Pulmonary artery endothelial cell (primary cell): ENCODE measurements around the gene WWP2. TPM values are rescaled to one million over a fixed set of nuclear protein-coding genes. Genes with fewer than 3 reads are reported as not detected.
A peak's percentile ranks its signal among the peaks of the same experiment; 100 is the strongest.
"Not testable (repeated sequence)": the region's sequence is repeated elsewhere in the genome, so short reads cannot be mapped to it uniquely, and the experiment has no call there.

ENCODE experiments used
- DNase-seq: peaks from one replicate; pipeline ENCODE4 v3.0.0-alpha.2; 2011; ENCODE audit warnings: low read depth, low spot score
- total RNA-seq: library from RNA; depleted of rRNA; stranded (reverse); fragments of >200 nt; gene quantifications from 2 replicates; pipeline ENCODE4 v1.2.3, GENCODE V29; 2014

Gene WWP2
- total RNA-seq, 1 donor from 2014 or later = 17.9 TPM

DNA sequence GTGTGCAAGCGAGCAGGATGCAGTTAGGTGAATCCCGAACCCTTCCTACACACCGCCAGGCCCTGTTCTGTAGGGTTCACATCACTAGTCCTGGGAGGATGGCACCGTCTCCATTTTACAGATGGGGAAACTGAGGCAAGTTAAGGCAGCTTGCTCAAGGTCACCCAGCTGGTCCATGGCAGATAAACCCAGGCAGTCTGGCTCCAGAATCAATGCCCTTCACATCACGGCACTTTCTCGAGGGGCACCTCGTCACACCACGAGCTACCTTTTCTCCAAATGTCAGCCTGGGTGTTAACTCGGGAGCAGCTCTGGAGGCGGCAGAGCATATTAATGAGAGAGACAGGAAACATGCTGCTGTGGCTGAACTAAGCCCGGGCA is 16.9 kb upstream of the WWP2 start:
- no peak for DNase-seq

DNA sequence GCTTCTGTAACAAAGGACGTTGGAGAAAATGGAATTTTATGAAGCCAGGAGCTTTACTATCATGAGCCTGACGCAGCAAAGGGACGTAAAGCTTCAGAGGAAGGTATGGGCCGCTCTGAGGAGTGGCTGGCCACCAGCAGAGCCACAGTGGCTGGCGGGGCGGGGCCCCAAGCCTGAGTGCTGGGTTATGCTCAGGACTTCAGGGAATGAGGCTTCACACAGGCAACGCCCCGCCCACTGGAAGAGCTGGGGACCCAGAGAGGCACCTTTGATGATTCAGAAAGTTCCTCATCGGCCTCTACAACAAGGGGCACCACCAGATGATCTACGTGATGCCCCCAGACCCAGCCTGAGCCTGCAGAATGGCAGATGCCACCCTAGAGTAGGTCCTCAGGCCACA is 16.2 kb upstream of the WWP2 start:
- no peak for DNase-seq

DNA sequence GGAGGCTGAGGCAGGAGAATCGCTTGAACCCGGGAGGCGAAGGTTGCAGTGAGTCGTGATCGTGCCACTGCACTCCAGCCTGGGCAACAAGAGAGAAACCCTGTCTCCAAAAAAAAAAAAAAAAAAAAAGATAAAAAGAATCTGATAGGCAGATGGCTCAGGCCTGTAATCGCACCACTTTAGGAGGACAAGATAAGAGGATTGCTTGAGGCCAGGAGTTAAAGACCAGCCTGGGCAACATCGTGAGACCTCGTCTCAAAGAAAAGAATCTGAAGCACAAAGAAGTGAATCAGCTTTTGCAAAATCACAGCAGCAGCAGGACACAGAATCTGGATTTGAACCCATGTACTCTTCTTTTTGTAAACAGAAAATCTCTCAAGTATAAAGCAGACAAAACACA is 15.0 kb upstream of the WWP2 start:
- no peak for DNase-seq

DNA sequence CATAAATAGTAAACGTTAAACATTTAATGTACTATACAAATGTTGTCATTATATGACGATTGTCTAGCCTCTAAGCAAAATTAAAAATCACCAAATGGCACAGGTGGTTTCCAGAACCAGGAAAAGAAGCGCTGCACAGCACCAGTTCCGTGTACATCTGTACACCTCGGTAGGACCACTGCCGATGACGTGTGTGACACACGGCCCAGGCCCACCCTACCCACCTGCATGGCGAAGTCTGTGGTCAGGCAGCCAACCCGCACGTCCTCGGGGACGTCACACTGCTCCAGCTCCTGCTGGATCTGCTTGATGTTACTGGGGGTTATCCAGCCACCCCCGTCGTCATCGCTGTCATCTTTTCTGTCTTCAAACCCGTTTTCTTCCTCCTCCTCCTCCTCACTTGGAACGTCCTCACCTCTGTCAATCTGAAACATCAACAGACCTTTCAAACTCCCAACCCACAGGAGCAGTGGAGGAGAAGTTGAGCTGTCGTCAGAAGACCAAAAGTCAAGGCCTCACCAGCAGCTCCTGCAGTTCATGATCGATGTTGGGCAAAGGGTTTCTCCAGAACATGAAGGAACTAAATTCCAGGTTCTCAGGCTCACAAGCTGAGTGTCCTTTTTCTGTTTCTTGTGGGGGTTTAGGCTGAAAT is 13.3 kb upstream of the WWP2 start:
- DNase-seq = no peak

DNA sequence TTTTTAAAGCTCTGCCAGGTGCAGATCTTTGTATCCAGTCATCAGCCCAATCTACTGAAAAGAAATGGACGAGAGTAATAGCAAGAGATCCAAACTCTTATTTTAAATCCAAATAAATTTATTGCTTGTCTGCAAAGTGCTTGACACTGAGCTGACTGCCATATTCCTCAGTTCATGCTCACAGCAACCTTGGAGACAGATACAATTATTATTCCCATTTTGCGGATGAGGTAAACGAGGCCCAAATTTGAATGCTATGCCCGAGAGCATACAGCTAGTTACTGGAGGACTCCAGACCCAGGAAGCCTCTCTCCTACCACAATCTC is 8.0 kb upstream of the WWP2 start:
- DNase-seq = no peak

DNA sequence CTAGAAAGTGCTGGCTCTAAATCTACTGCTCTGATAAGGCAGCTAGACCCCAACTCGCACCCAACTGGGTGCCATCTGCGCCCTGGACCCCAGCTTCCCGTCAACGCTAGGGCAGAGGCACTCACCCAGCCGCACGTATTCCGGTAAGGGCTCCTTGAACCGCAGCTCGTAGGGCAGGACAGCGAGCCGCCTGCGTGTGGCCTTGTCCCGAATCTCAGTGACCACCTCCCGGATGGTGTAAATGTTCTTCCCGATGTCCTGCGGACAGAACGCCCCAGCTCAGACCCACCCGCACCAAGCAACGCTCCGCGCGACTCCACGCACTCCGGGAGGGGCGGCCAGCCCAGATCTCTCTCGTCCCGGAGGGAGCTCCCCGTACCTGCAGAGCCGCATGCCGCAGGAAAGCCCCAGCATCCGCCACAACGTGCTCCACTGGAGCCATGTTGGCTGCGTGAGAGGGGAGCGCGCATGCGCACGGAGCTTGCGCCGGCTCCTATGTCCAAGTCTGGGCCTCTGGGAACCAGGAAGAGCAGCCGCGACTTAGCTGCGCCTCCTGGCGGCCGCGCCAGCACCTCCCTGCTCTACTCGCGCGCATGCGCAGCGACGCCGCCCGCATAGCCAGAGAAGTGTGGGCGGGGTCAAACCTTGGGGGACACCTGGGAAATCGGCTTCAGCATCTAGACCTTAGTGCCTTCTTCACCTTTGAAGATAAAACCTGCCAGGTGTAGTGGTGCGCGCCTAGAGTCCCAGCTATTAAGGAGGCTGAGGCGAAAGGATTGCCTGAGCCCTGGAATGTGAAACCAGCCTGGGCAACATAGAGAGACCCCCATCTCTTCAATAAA is 7.4 kb upstream of the WWP2 start, which contains the start of gene NOB1:
Gene NOB1 (minus strand): TSS at position 458 of the 842 bp plus-strand sequence. CDS start 16 bp downstream, at position 442.
- DNase-seq = peak; percentile 90

DNA sequence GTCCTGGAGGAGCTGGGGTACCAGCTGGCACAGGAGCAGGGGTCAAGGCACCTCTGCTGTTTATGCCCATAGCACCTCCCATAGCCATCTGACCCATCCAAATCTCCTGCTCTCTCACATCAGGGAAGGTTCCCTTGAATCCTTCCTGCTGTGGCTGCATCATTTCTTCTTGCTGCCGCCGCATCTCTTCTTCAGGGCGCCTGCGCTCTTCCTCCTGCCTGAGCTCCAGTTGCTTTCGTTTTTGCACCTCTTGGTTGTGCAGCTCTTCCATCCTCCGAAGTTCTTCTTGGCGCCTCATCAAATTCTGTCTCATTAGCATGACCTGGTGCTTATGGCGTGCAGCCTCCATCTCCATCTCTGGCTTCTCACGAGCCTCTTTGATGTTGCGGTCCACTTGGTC is 5.4 kb upstream of the WWP2 start:
- no peak for DNase-seq

DNA sequence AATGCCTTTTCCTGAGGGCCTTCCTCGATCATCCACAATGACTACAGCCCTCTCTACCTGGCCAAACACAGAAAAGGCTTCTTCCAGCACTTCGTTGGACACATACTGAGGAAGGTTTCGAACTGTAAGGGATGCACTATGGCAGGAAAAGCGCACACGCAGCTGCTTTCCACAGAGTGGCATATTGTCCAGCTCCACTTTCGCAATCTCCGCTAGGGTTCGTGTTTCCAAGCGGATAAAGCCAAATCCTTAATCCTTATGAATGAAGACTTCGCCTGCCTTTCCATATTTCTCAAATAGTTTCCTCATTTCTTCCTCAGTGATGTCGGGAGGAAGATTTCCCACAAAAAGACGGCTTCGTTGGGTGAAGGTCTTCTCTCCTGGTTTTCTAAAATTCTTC is 4.8 kb upstream of the WWP2 start:
- DNase-seq = not testable (repeated sequence)

DNA sequence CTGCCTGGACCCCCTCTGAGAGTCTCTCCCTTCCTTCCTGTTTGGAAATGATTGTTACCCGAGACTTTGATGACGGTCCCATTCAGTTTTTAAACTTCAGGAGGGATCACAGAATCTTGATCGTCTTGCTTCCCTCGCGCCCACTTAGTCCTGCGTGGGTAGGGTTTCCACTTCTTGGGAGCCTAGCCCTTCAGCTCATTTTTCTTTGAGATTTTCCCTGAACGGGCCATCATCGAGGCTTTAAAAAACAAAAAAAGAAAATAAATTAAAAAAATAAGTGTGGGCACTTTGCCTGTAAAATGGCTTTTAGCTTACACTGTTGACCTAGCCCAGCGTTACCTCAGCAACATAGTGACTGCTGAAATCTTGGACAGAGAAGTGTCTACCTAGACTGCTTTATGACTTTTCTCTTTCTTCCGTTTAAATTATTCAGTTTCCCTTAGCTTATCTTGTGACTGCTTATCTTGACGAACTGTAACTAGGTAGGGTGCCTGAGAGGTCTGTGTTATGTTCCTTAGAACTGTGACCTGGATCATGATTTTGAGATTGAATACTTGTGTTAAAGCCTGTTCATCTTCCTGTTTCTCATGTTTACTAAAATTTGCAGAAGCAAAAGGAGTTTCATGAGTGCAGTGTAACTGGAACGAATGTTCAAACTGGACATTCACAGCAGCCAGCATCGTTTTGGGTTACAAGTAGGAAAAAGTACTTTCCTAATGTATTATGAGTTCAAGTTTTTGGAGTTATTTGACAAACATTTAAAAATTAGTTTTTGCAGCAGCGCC is 874 bp downstream of the WWP2 start:
- DNase-seq = no peak

DNA sequence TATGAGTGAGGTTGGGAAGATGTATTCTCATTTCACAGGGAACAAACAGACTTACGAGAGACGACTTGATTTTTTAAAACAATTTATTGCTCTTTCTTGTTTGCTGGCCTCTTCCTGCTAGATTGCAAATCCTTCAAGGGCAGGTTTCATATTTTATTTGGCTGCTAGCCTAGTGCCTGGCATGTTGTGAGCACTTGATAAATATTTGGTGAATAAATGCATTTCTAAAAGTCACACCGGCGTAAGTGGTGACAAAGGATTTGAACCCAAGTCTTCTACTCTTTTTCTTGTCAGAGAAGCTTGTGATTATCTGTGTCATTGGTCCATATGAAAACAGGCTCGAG is 1.4 kb downstream of the WWP2 start:
- no peak for DNase-seq

DNA sequence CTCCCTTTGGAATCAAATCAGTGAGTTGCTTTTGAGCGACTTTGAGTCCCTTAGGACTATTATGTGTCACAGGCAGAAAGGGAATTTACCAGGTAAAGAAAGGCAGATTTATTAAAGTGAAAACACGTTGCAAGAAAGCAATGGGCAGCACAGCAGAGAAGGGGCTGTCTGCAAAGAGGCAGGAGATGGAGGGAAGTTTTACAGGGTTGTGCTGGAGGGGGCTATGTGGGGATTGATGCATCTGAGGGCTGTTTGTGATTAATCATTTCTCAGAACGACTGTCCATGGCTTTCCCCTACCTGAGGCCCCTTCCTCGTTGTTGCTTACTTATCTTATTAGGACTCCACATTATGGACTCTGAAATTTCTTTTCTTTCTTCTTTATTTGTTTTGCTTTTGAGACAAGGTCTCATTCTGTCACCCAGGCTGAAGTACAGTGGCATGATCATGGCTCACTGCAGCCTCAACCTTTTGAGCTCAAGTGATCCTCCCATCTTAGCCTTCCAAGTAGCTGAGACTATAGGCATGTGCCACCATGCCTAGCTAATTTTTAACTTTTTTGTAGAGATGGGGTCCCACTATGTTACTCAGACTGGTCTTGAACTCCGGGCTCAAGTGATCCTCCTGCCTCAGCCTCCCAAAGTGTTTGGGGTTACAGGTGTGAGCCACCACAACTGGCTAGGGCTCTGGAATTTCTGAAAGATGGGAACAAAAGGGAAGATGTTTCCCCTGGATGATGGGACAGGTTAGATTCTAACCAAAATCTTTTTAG is 5.5 kb downstream of the WWP2 start:
- DNase-seq = no peak

DNA sequence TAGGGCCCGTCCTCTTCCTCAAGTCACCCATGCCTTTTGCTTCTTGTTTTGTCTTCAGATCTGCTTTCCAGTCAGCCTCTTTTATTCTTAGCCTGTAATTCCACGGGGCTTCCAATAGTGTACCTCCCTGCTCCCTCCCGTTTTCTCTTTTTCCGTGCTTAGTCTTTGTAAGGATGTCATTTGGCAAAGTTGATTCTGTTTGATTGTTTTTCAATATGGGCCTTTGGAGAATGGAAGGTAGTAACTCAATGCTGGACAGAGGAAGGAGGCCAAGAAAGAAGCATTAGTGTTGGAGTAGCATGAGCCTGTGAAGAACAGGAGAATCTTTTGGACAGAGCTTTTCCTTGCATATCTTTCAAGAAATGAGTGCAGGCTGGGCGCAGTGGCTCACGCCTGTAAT is 6.5 kb downstream of the WWP2 start:
- DNase-seq = no peak

DNA sequence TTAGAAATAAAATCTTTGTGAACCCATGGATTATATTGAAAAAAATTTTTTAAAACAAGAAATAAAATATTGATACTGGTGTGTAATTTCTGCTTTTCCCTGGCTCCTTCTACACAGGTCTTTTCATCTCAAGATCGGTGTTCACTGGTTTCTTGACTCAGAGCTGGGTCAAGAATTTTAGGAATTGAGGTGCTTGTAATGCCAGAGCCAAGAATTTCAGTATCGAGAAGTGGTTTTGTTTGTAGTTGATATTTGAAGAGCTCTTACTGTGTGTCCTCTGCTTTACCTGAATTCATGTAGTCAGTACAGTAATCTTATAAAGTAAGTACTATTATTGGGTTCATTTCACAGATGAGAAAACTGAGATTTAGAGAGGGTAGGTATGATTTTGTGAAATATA is 7.3 kb downstream of the WWP2 start:
- no peak for DNase-seq

DNA sequence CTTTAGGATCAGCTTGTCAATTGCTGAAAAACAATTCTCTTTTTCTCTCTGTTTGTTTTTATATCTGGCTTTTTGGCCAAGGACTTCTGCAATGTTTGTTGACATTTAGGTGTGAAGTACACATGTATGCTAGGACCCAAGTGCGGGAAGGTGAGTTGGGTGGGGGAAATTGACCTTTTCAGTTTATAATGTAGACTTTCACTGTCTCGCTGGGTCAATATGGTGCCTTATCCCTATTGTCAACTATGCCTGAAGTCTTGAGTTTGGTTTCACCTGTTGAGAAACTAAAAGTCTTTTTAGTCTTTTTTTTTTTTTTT is 9.5 kb downstream of the WWP2 start:
- no peak for DNase-seq

DNA sequence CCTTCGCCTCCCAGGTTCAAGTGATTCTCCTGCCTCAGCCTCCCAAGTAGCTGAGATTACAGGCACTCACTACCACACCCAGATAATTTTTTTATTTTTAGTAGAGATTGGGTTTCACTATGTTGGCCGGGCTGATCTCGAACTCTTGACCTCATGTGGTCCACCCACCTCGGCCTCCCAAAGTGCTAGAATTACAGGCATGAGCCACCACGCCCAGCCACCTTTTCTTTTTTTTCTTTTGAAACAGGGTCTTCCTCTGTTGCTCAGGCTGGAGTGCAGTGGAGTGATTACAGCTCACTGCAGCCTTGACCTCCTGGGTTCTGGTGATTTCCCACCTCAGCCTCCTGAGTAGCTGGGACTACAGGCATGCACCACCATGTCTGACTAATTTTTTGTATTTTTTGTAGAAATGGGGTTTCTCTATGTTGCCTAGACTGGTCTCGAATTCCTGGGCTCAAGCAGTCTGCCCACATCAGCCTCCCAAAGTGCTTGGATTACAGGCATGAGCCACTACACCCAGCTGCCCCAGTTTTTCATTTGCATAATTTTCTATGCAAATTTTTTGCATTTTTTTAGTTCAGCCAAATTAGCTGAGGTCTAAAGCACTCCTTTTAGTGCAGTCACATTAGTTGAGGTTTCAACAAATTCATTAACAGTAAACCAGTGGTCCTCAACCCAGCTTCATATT is 11.3 kb downstream of the WWP2 start:
- DNase-seq = no peak

DNA sequence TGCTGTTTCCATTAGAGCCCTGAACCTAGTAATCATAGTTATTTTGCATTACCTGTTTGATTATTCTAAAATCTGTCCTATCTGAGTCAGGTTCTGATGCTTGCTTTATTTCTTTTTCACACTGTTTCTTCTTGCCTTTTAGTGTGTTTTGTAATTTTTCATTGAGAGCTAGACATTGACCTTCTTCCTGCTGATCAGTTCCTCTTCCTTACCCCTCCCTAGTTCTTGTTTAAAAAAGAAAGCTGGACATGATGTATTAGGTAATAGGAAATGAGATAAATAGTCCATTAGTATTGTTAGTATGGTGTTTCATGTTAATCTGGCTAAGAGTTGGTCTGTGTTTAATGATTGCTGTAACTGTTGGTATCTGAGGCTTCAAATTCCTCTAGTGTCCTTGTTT is 13.4 kb downstream of the WWP2 start:
- no peak for DNase-seq

DNA sequence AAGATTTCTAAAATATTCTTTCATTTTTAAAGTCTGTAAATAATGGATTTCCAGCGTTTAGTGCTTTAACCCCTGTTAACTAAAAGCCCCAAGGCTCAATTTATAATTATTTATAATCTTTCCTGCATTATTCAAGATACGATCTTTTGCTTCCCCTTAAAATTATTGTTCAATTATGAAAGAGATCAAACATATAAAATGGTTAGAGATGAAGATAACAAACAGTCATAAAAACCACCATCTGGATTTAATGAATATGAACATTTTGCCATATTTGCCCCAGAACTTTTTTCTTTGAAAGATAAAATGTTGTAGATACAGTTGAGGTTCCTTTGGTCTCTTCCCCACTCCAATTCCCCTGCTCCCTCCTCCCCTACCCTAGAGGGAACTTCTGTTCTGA is 17.6 kb downstream of the WWP2 start:
- DNase-seq = no peak

DNA sequence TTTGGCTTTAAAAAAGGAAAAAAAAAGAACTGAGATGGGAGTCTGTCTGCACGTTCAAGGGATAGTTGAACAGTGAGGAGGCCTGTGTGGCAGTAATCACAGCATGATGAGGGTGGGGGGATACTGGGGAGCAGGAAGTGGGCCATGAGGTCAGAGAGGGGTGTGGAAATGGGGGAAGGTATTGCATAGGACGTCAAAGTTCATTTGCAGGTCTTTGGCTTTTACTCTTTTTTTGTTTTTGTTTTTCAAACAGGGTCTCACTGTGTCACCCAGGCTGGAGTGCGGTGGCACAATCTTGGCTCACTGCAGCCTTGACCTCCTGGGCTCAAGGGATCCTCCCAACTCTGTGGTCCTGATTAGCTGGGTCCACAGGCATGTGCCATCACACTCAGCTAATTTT is 19.0 kb downstream of the WWP2 start:
- no peak for DNase-seq

DNA sequence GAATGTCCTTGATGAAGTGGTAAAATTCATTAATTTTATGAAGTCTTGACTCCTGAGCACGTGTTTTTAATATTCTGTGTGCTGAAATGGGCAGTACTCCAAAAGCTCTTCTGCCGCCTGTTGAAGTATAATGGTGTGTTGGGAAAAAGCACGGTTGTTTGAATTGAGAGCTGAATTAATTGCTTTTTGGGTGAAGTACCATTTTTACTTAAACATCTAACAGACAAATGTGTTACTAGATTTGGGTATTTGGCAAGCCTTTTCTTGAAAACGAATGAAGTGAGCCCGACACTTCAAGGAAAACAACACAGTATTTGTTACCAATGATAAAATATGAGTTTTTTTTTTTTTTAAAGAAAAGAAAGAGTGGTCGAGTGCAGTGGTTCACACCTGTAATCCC is 22.5 kb downstream of the WWP2 start:
- DNase-seq = no peak

DNA sequence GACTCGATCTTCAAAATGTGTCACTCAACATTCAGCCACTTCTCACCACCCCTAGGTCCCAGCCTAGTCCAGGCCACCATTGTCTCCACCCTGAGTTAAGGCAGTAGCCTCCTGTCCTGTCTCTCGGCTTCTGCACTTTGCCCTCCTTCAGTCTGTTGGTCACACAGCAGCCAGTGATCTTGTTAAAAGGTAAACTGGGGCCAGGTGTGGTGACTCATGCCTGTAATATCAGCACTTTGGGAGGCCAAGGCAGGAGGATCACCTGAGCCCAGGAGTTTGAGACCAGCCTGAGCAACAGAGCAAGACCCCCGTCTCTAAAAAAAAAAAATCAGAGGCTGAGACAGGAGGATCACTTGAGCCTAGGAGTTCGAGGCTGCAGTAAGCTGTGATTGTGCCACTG is 25.8 kb downstream of the WWP2 start:
- no peak for DNase-seq

DNA sequence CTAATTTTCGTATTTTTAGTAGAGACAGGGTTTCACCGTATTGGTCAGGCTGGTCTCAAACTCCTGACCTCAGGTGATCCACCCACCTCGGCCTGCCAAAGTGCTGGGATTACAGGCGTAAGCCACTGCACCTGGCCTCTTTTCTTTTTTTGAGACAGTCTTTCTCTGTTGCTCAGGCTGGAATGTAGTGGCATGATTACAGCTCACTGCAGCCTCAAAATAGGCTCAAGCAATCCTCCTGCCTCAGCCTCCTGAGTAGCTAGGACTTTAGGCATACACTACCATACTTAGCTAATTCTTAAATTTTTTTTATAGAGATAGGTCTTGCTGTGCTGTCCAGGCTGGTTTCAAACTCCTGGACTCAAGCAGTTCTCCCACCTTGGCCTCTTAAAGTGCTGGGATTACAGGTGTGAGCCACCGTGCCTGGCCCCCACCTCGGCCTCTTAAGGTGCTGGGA is 29.3 kb downstream of the WWP2 start:
- DNase-seq = not testable (repeated sequence)
